H54 (cell line): ENCODE data around the gene PGC.
A peak's percentile ranks its signal among the peaks of the same experiment; 100 is the strongest.

Source experiments
- DNase-seq: peaks from one replicate; pipeline ENCODE4 v3.0.0; 2011; ENCODE audit warnings: low spot score, mixed read lengths; ENCODE audit not compliant: insufficient read length
- FAIRE-seq: peaks from 3 replicates; lab custom pipeline; 2011; peaks lifted over from hg19 to GRCh38; lab: Jason Lieb, UNC
- POLR2A ChIP-seq: IDR thresholded peaks from 2 replicates; pipeline ENCODE4 v1.6.1; 2011; ENCODE audit warnings: low read depth, mild to moderate bottlenecking, low read length

PGC gene

DNA sequence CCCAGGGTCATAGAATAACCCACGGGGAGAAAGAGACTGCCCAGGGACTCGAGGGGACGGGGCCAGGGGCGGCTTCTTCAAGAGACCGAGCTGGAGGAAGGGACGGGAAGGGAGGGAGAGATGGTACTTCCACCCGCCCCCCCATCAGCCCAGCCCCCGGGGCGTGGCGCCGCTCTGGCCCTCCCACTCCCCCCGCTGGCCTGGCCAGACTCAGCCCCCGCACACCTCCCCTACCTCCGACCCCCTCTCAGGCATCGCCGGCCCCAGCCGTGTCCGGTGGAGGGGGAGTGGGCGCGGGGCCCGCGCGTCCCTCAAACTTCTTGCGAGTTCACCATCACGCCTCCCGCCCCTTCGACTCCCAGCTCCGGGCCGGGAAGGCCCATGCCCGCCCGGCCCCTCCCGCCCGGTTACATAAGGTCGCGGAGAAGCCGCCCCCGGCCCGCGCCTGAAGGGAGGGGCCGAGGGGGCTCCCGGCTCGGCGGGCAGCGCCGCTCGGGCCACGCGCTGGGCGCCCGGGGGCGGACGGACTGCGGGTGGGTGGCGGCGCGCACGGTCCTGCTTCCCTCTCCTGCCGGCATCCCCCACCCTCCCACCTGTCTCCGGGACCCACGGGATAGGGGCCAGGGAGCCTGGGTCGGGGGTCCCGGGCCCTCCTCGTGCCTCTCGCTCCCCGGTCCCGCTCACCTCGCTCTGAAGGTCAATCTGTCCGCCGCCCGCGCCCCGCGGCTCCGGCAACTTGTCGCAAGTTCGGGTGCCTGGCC, 12.4 kb downstream of the PGC start:
- TF ChIP-seq POLR2A, result no peak
- FAIRE-seq (no peak), DNase-seq (peak; percentile 80)

DNA sequence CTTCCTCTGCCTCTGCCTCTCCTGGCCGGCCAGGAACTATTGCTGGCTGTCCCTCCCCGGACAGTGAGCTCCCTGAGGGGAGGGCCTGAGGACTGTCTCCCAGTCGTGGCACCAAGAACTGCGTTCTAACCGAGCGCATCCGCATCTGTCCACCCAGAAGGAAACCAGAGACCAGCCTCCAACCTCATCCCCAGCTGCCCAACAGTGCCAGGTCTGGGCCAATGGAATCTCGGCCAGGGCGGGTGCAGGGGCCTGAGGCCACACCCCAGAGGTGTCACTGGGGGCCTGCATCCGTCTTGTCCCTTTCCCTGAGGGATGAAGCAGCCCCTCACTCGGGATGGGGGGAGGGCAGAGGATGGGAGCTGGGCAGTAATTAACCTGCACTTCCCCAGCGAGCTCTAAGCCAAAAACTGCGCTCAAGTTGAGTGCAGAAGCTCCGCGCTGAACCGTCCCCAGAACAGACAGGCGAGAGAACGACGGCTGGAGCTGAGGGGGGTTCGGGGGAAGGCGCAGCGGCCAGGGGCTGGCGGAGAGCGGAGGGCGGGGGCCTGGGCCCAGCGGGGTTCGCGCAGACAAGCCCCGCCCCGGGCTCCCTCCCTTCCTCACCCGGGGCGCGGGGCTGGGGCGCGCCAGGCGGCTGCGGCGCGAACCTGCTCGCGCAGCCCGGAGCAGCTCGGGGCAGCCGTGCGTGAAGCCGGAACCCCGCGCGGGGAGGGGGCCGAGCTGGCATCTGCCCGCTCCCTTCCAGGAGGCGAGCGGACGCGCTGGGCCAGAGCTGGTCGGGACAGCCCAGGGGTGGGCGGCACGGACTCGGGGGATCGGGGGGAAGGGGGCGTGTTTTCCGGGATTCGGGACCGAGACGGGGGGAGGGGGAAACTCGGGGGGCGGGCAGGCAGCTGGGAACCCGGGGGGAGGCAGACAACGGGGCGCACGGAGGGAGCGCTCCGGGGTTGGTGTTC, 13.2 kb downstream of the PGC start:
- FAIRE-seq (no peak), DNase-seq (peak; percentile 89)
- peak; percentile 38; the same call in 1 of the 2 replicates for TF ChIP-seq POLR2A

- no peak for TF ChIP-seq POLR2A
- no peak for DNase-seq
Observed at GRCh38 chr6:41733360-41733706, 13.9 kb downstream of the PGC start.

GRCh38 chr6:41732591-41733359, 14.4 kb downstream of the PGC start:
- FAIRE-seq, result no peak
- DNase-seq, result no peak
- no peak for TF ChIP-seq POLR2A

More at GRCh38 chr6:41733360-41733706, 13.9 kb downstream of the PGC start:
- FAIRE-seq, result no peak

GRCh38 chr6:41732149-41732548, 15.0 kb downstream of the PGC start:
- FAIRE-seq, result no peak
- no peak for TF ChIP-seq POLR2A
- DNase-seq, result no peak

- FAIRE-seq (no peak), DNase-seq (no peak)
Observed at GRCh38 chr6:41731561-41732086, 15.6 kb downstream of the PGC start.

GRCh38 chr6:41730531-41731436, 16.4 kb downstream of the PGC start:
- FAIRE-seq, result no peak
- no peak for DNase-seq
- 0 out of 2 replicates have a peak, but pooled peaks have one; percentile 26 for TF ChIP-seq POLR2A

More at GRCh38 chr6:41731561-41732086, 15.6 kb downstream of the PGC start:
- TF ChIP-seq POLR2A, result no peak

DNA sequence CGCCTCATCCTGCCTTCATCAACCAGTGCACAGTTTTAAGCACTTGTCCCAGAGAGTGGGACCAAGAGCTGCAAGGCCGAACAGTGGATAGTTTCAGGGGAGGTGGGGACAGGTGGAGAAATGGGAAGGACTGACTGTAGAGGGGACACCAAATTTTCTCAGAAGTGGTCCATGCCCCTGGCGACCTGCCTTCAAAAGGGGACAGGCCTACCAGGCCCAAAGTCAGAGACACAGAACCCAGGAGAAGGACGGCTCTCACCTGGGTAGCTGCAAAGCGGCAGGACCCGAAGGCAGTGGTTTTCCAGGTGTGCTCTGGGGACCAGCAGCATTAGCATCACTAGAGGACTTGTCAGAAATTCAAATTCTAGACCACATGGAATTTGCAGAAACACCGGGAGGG, 17.6 kb downstream of the PGC start:
- FAIRE-seq (no peak), DNase-seq (no peak)
- no peak for TF ChIP-seq POLR2A

- no peak for FAIRE-seq
- TF ChIP-seq POLR2A, result no peak
- no peak for DNase-seq
Observed at GRCh38 chr6:41728954-41729353, 18.2 kb downstream of the PGC start.

DNA sequence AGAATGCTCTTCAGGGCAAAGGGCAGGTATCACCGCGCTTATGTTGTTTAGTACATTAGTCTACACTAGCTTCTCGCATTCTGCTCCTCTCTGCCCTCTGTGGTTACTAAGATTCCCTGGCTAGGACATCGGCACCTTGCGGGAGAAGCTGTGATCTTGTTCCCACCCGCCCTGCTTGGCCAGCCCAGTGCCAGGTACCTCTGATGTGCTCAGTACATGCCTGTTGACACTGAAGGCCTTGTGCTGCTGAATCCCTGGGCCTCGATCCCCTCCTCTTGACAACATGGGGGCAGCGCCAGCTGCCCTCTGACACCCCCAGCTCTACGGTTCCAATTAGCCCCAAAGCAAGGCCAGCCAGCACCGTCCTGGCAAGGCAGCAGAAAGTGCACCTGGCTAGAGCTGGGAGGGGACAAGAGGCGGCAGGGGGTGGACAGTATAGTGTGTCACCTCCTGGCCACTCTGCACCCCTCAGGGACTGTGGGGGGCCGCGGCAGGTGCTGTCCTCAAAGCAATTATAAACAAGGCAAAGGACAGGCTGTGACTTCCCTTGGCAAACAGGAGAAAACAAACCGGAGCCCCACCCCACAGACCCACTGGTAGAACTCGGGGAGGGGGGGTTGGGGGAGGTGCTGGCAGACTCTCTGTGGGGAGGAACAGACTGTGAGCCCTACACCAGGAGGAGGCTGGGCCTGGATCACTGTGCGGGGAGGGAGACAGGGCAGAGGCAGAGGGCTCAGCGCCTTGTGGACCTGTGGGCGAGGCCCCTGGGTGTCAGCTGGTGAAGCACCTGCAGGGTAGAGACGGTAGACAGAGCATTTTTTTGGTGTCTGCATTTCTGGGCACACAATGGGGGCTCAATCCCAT, 18.9 kb downstream of the PGC start:
- no peak for TF ChIP-seq POLR2A
- no peak for DNase-seq
- FAIRE-seq, result no peak

DNA sequence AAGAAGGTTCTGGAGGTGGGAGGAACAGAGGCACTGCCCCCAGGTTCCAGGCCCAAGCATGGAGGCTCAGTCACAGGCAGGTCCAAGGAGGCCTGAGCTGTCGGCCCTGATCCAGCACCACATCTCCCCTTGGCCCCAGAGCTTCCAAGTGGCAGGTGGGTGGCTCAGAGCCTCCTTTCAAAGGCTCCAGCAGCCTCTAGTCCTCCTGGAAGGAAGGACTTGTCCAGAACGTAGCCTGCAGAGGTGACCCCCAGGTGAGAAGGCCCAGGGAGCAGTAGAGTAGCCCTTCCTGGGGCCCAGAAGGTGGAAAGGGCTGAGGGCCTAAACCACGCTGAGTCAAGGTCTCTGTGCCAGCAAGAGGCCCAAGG, 19.5 kb downstream of the PGC start:
- TF ChIP-seq POLR2A, result no peak
- DNase-seq (no peak), FAIRE-seq (no peak)

GRCh38 chr6:41726876-41727275, 20.3 kb downstream of the PGC start:
- no peak for DNase-seq
- FAIRE-seq, result no peak
- no peak for TF ChIP-seq POLR2A
